IPS DF 6.9 (cell line): Measurements from ENCODE around the gene S1PR3.

Experiments
- DNase-seq: peaks from one replicate; pipeline ENCODE4 v3.0.0-alpha.2; 2013; ENCODE audit warnings: low read depth, low spot score
- H3K27ac ChIP-seq: one replicate; pipeline ENCODE4 v1.5.1; 2013; ENCODE audit warnings: low read length, control low read depth
- H3K27me3 ChIP-seq: 2 replicates; pipeline ENCODE4 v1.6.1; 2013; ENCODE audit warnings: mild to moderate bottlenecking, low read length; ENCODE audit not compliant: control insufficient read depth, insufficient read depth
- H3K36me3 ChIP-seq: 2 replicates; pipeline ENCODE4 v1.6.1; 2013; ENCODE audit warnings: low read length; ENCODE audit not compliant: control insufficient read depth, insufficient read depth
- H3K4me1 ChIP-seq: 2 replicates; pipeline ENCODE4 v1.6.1; 2013; ENCODE audit warnings: low read length; ENCODE audit not compliant: control insufficient read depth, insufficient read depth
- H3K4me3 ChIP-seq: 2 replicates; pipeline ENCODE4 v1.5.1; 2013; ENCODE audit warnings: mild to moderate bottlenecking, low read length
- H3K9me3 ChIP-seq: 2 replicates; pipeline ENCODE4 v1.6.1; 2013; ENCODE audit warnings: low read length, inconsistent platforms; ENCODE audit not compliant: control insufficient read depth, insufficient read depth
- WGBS: extraction: QIAGEN DNeasy Blood & Tissue Kit; methylation state at CpG from one replicate; pipeline ENCODE4 v1.1.7; 2013; ENCODE audit warnings: mixed read lengths, missing lambda C conversion rate; ENCODE audit not compliant: insufficient read length, insufficient coverage; 5-methylcytosine and 5-hydroxymethylcytosine counted together

Gene S1PR3

GRCh38 chr9:88998911-88999310 is 7.6 kb downstream of the S1PR3 start:
- no CpG with 5 or more reads among the region's 9 CpGs for WGBS
- no peaks in the 10 kb centered on the region for H3K27me3 ChIP-seq
- no peaks in the 10 kb centered on the region for H3K9me3 ChIP-seq
- no peak overlapping the region for H3K4me3 ChIP-seq
- no peaks in the 10 kb centered on the region for H3K36me3 ChIP-seq
- no peak for DNase-seq
- H3K4me1 ChIP-seq: peaks cover 3% of the 10 kb centered on the region; the same call in 1 of the 2 replicates
- no peak overlapping the region for H3K27ac ChIP-seq

- Histone ChIP-seq H3K36me3 (no peaks in the 10 kb centered on the region), H3K9me3 (no peaks in the 10 kb centered on the region), H3K4me1 (peaks cover 3% of the 10 kb centered on the region; the same call in 1 of the 2 replicates), H3K4me3 (no peak overlapping the region), H3K27ac (no peak overlapping the region), H3K27me3 (no peaks in the 10 kb centered on the region)
- no peak for DNase-seq
- no CpG with 5 or more reads among the region's 9 CpGs for WGBS
Measured at GRCh38 chr9:89000371-89000781, 9.1 kb downstream of the S1PR3 start.

- DNase-seq: no peak
- H3K36me3 ChIP-seq: no peaks in the 10 kb centered on the region
- H3K4me3 ChIP-seq: no peak overlapping the region
- no peak overlapping the region for H3K27ac ChIP-seq
- H3K4me1 ChIP-seq: peaks cover 3% of the 10 kb centered on the region; the same call in 1 of the 2 replicates
- H3K9me3 ChIP-seq: no peaks in the 10 kb centered on the region
- H3K27me3 ChIP-seq: no peaks in the 10 kb centered on the region
- no CpG with 5 or more reads among the region's 52 CpGs for WGBS
Measured at GRCh38 chr9:89000973-89001916, 10.0 kb downstream of the S1PR3 start.

GRCh38 chr9:89001917-89002540 is 10.8 kb downstream of the S1PR3 start:
- no peaks in the 10 kb centered on the region for H3K36me3 ChIP-seq
- DNase-seq: no peak
- no peaks in the 10 kb centered on the region for H3K9me3 ChIP-seq
- no peak overlapping the region for H3K27ac ChIP-seq
- WGBS: no CpG with 5 or more reads among the region's 27 CpGs
- H3K27me3 ChIP-seq: no peaks in the 10 kb centered on the region
- peaks cover 3% of the 10 kb centered on the region; the same call in 1 of the 2 replicates for H3K4me1 ChIP-seq
- no peak overlapping the region for H3K4me3 ChIP-seq

- Histone ChIP-seq H3K9me3 (no peaks in the 10 kb centered on the region), H3K4me1 (peaks cover 3% of the 10 kb centered on the region; the same call in 1 of the 2 replicates), H3K4me3 (no peak overlapping the region), H3K27ac (no peak overlapping the region), H3K27me3 (no peaks in the 10 kb centered on the region), H3K36me3 (no peaks in the 10 kb centered on the region)
- DNase-seq: no peak
- WGBS: no CpG with 5 or more reads among the region's 6 CpGs
Measured at GRCh38 chr9:89002987-89003386, 11.7 kb downstream of the S1PR3 start.

GRCh38 chr9:89005323-89005722 is 14.1 kb downstream of the S1PR3 start:
- Histone ChIP-seq H3K36me3 (no peaks in the 10 kb centered on the region), H3K27me3 (no peaks in the 10 kb centered on the region), H3K27ac (no peak overlapping the region), H3K4me1 (peaks cover 4% of the 10 kb centered on the region; the same call in 1 of the 2 replicates), H3K4me3 (no peak overlapping the region), H3K9me3 (no peaks in the 10 kb centered on the region)
- DNase-seq: no peak
- WGBS: no CpG with 5 or more reads among the region's 9 CpGs

- no peak for DNase-seq
- Histone ChIP-seq H3K27ac (no peak overlapping the region), H3K36me3 (no peaks in the 10 kb centered on the region), H3K4me1 (0 out of 2 replicates have a peak, but pooled peaks cover 1% of the 10 kb centered on the region), H3K4me3 (no peak overlapping the region), H3K27me3 (no peaks in the 10 kb centered on the region), H3K9me3 (no peaks in the 10 kb centered on the region)
- no CpG with 5 or more reads among the region's 2 CpGs for WGBS
Measured at GRCh38 chr9:89006267-89006666, 15.0 kb downstream of the S1PR3 start.

GRCh38 chr9:89006996-89007967 is 16.0 kb downstream of the S1PR3 start:
- Histone ChIP-seq H3K4me3 (no peak overlapping the region), H3K27ac (no peak overlapping the region), H3K27me3 (no peaks in the 10 kb centered on the region), H3K9me3 (no peaks in the 10 kb centered on the region), H3K36me3 (no peaks in the 10 kb centered on the region), H3K4me1 (0 out of 2 replicates have a peak, but pooled peaks cover 1% of the 10 kb centered on the region)
- no CpG with 5 or more reads among the region's 9 CpGs for WGBS
- no peak for DNase-seq

- no peaks in the 10 kb centered on the region for H3K36me3 ChIP-seq
- H3K9me3 ChIP-seq: no peaks in the 10 kb centered on the region
- no peak overlapping the region for H3K4me3 ChIP-seq
- no CpG with 5 or more reads among the region's 9 CpGs for WGBS
- DNase-seq: no peak
- H3K27ac ChIP-seq: no peak overlapping the region
- H3K4me1 ChIP-seq: 0 out of 2 replicates have a peak, but pooled peaks cover 1% of the 10 kb centered on the region
- no peaks in the 10 kb centered on the region for H3K27me3 ChIP-seq
Measured at GRCh38 chr9:89008055-89008743, 16.9 kb downstream of the S1PR3 start.
